LoVo (cell line): ENCODE results near the gene OLFML2A.

ENCODE experiments used
- DNase-seq: peaks from one replicate; pipeline ENCODE4 v3.0.0-alpha.2; 2016; ENCODE audit warnings: low spot score

The OLFML2A gene

GRCh38 chr9:124778575-124779367 lies 1.8 kb downstream of the OLFML2A start:
- DNase-seq = no peak

- no peak for DNase-seq
These were observed 2.6 kb downstream of the OLFML2A start for GRCh38 chr9:124779368-124780059.

GRCh38 chr9:124780060-124780756 lies 3.3 kb downstream of the OLFML2A start:
- DNase-seq = no peak

GRCh38 chr9:124780757-124781151 lies 3.8 kb downstream of the OLFML2A start:
- no peak for DNase-seq

GRCh38 chr9:124781967-124782660 lies 5.2 kb downstream of the OLFML2A start:
- no peak for DNase-seq

- DNase-seq = no peak
These were observed 6.0 kb downstream of the OLFML2A start for GRCh38 chr9:124782661-124783574.

GRCh38 chr9:124783830-124784229 lies 6.9 kb downstream of the OLFML2A start:
- DNase-seq = no peak

GRCh38 chr9:124784509-124784908 lies 7.6 kb downstream of the OLFML2A start:
- no peak for DNase-seq

- DNase-seq = no peak
These were observed 10.1 kb downstream of the OLFML2A start for GRCh38 chr9:124786881-124787573.

- no peak for DNase-seq
These were observed 11.7 kb downstream of the OLFML2A start for GRCh38 chr9:124788542-124789217.

- no peak for DNase-seq
These were observed 12.6 kb downstream of the OLFML2A start for GRCh38 chr9:124789531-124789930.

- DNase-seq = no peak
These were observed 13.4 kb downstream of the OLFML2A start for GRCh38 chr9:124790301-124790700.

GRCh38 chr9:124790801-124791505 lies 14.0 kb downstream of the OLFML2A start:
- DNase-seq = no peak

GRCh38 chr9:124792257-124793014 lies 15.5 kb downstream of the OLFML2A start:
- DNase-seq = no peak

- DNase-seq = no peak
These were observed 16.1 kb downstream of the OLFML2A start for GRCh38 chr9:124793015-124793541.

GRCh38 chr9:124794902-124795491 lies 18.1 kb downstream of the OLFML2A start:
- no peak for DNase-seq

GRCh38 chr9:124795881-124796431 lies 19.0 kb downstream of the OLFML2A start:
- no peak for DNase-seq
